Measurements from ENCODE around the gene SGSM2.

The SGSM2 gene

DNA sequence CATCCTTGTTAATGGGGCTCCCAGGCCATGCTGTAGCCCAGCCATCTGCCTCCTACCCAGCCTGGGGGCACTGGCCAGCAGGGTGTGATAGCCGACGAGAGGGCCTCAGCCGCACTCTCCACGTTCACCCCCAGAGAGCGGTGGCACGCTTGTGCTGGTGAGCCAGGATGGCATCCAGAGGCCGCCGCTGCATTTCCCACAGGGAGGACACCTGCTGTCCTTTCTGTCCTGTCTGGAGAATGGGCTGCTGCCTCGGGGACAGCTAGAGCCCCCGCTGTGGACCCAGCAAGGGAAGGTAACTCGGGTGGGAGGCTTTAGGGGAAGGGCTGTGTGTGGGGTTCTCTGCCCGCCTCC lies 27.4 kb downstream of the SGSM2 start:
- TF ChIP-seq, protein P1, sequence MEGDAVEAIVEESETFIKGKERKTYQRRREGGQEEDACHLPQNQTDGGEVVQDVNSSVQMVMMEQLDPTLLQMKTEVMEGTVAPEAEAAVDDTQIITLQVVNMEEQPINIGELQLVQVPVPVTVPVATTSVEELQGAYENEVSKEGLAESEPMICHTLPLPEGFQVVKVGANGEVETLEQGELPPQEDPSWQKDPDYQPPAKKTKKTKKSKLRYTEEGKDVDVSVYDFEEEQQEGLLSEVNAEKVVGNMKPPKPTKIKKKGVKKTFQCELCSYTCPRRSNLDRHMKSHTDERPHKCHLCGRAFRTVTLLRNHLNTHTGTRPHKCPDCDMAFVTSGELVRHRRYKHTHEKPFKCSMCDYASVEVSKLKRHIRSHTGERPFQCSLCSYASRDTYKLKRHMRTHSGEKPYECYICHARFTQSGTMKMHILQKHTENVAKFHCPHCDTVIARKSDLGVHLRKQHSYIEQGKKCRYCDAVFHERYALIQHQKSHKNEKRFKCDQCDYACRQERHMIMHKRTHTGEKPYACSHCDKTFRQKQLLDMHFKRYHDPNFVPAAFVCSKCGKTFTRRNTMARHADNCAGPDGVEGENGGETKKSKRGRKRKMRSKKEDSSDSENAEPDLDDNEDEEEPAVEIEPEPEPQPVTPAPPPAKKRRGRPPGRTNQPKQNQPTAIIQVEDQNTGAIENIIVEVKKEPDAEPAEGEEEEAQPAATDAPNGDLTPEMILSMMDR (IDR thresholded peaks at IDR 0.05; ENCODE audit: control extremely low read depth, extremely low read depth, low read depth, missing control alignments), result no peak
- ChIA-PET POLR2A (no interaction called here), CTCF (interaction anchor here (4.2 to 4.7 kb wide), 2 partner anchors 11 to 18 kb away, joined by 22 to 32 read pairs; no protein-coding TSS in a partner anchor)
- no peak for DNase-seq (ENCODE audit: extremely low spot score)

DNA sequence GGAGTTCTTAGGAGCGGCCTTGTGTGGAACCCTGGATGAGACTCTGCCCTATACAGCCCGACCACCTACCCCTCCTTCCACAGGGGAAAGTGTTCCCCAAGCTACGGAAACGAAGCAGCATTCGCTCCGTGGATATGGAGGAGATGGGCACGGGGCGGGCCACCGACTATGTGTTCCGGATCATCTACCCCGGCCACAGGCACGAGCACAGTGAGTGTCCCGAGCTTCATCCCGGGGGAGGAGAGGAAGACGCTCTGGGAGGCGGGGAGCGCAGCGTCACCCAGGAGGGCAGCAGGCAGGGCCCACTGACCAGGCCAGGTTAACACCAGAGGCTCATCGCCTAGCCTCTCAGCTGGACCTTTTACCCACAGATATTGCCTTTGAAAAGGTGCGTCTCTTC lies 27.8 kb downstream of the SGSM2 start:
- no peak for DNase-seq (ENCODE audit: extremely low spot score)
- TF ChIP-seq, protein P1 (IDR thresholded peaks at IDR 0.05; ENCODE audit: control extremely low read depth, extremely low read depth, low read depth, missing control alignments), result no peak
- CTCF ChIA-PET, result interaction anchor here (2.1 to 4.7 kb wide), 3 partner anchors 12 to 51 kb away, joined by 6 to 32 read pairs (median 22); no protein-coding TSS in a partner anchor
- POLR2A ChIA-PET, result no interaction called here

DNA sequence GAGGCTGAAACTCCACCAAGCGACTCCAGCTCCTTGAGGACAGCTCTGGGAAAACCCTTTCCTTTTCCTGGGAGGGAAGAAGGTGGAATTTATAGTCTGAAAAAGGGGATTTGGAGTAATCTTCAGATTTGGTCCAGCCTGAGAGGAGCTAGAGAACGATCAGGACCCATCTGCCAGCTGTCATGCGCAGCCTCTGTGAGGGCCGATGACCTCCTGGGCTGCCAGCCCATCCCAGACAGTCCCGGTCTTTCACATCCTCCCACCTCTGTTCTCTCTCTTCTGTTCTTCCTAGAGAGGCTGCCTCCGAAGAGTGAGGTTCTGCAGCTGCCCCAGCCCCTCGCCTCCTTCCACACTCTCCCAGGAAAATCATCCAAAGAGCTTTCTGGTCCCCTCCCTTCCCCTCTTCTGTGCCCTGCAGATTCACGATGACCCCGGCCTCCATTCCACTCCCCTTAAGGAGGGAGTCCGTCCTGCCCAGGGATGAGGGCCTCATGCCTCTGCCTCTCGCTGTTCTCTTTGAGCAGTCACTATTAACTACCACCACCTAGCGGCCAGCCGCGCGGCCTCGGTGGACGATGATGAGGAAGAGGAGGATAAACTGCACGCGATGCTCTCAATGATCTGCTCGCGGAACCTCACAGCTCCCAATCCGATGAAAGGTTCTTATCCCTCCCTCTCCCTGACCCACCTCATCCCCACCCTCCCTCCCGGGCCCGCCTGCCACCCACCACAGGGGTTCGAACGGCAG lies 29.6 kb downstream of the SGSM2 start:
- no peak for DNase-seq (ENCODE audit: extremely low spot score)
- TF ChIP-seq, protein P1 (IDR thresholded peaks at IDR 0.05; ENCODE audit: control extremely low read depth, extremely low read depth, low read depth, missing control alignments), result no peak
- POLR2A ChIA-PET, result interaction anchor here (0.6 kb wide), 1 partner anchor 419 kb away, joined by 3 read pairs; no protein-coding TSS in a partner anchor
- CTCF ChIA-PET, result interaction anchor here (2.1 to 4.7 kb wide), 3 partner anchors 13 to 49 kb away, joined by 6 to 32 read pairs (median 22); no protein-coding TSS in a partner anchor

DNA sequence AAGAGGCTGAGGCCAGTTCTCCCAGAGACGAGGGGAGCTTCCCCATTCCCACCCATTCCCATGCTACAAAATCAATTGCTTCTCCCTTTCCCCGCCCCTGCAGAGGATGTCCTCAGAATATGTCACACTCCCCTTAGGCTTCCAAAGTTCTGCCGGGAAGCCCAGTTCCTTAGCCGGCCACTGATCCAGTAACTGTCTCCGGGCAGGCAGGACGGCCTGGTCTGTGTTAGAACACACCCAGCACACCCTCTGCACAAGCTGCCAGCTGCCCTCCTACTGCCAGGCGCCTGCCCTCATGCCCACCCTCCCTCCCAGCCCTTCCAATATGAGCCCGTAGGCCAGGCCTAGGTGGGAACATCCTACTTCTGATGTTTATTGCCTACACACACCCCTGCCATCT lies 31.1 kb downstream of the SGSM2 start:
- DNase-seq (ENCODE audit: extremely low spot score), result no peak
- ChIA-PET CTCF (interaction anchor here (1.0 to 4.7 kb wide), 5 partner anchors 11 to 48 kb away, joined by 3 to 39 read pairs (median 7); no protein-coding TSS in a partner anchor), POLR2A (no interaction called here)
- TF ChIP-seq, protein P1 (IDR thresholded peaks at IDR 0.05; ENCODE audit: control extremely low read depth, extremely low read depth, low read depth, missing control alignments), result no peak

DNA sequence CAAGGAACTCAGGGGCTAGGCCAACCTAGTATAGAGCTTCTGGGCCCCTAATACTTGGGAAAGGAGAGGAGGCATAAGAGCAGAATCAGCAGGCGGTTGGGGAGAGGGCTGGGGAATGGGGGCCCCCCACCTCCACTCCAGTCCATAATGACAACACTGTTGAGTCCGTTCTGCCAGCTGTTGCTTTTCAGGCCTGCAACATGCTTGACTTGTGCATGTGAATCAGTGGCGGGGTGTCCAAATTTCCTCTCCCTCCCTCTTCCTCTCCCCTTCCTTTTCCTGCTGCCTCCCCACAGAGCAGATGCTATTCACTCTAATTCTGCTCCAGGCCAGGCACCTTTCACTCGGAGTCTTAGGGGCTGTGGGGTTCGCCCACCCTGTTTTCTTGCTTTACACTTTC lies 31.7 kb downstream of the SGSM2 start:
- ChIA-PET CTCF (interaction anchor here (0.8 to 4.2 kb wide), 5 partner anchors 10 to 48 kb away, joined by 3 to 39 read pairs (median 7); no protein-coding TSS in a partner anchor), POLR2A (no interaction called here)
- no peak for DNase-seq (ENCODE audit: extremely low spot score)
- TF ChIP-seq, protein P1 (IDR thresholded peaks at IDR 0.05; ENCODE audit: control extremely low read depth, extremely low read depth, low read depth, missing control alignments), result no peak

DNA sequence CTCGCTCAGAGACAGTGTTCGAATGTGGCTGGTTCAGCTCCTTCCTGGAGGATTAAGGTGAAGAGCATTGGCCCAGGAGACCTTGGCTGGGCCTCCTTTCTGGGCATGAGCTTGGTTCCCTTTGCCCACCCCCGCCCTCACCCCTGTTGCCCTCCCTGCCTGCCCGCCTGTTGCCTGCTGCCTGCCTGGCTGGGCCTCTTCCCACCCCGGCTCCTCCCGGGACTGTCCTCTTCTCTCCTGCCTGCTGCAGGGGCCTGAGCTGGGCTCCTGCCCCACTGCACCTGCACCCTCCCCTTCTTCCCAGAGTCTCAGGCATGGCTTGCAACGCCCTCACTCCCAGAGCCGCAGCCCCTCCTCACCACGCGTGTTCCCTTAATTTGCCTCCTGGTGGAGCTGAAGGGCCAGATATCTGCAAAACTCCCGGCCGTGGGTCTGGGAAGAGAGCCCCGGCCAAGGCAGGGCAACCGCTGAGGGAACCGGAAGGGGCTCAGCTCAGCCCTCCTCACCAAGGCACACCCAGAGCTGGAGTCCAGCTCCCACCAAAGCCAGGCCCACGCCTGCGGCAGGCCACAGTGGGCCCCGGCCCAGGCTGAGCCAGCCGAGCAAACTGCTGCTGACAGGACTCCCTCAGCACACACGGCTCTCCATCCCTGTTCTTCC lies 32.4 kb downstream of the SGSM2 start:
- CTCF ChIA-PET, result interaction anchor here (0.8 to 4.2 kb wide), 5 partner anchors 10 to 47 kb away, joined by 3 to 39 read pairs (median 7); no protein-coding TSS in a partner anchor

More for the DNA sequence above, 32.4 kb downstream of the SGSM2 start:
- TF ChIP-seq, protein P1 (IDR thresholded peaks at IDR 0.05; ENCODE audit: control extremely low read depth, extremely low read depth, low read depth, missing control alignments), result no peak
- no peak for DNase-seq (ENCODE audit: extremely low spot score)
- POLR2A ChIA-PET, result no interaction called here

Measured in GM10248 (cell line).